K562 (cell line): Measurements from ENCODE around the gene NVL. TPM values are rescaled to one million over a fixed set of nuclear protein-coding genes. Genes with fewer than 3 reads are reported as not detected.

Source experiments
- BCLAF1 ChIP-seq, 2 experiments: fragments of 450-650 bp in 1 of 2; IDR thresholded peaks; 2 replicates each; pipeline ENCODE4 v1.6.1; 2011 to 2017; ENCODE audit warnings: low read depth in 2 of 2, antibody characterized with exemption in 1 of 2, borderline replicate concordance in 1 of 2, low read length in 1 of 2, mild to moderate bottlenecking in 1 of 2, mixed read lengths in 1 of 2; ENCODE audit not compliant: control insufficient read depth in 1 of 2
- BRD9 ChIP-seq: fragments of 450-650 bp; IDR thresholded peaks from 2 replicates; pipeline ENCODE4 v1.6.1; 2018; ENCODE audit warnings: low read depth; ENCODE audit not compliant: partially characterized antibody
- CC2D1A ChIP-seq: fragments of 450-650 bp; IDR thresholded peaks from 2 replicates; pipeline ENCODE4 v1.6.1; 2017; ENCODE audit warnings: mild to moderate bottlenecking
- HNRNPL ChIP-seq: fragments of 200-400 bp; formaldehyde crosslinking; IDR thresholded peaks from 2 replicates; pipeline ENCODE4 v1.6.1; 2017; ENCODE audit warnings: low read depth, mild to moderate bottlenecking, low read length
- MAFG ChIP-seq: fragments of 450-650 bp; conservative IDR thresholded peaks from 2 replicates; pipeline ENCODE4 v1.6.1; 2016; ENCODE audit warnings: missing genetic modification characterization, missing compliant biosample characterization
- MED1 ChIP-seq: sonication (generic); formaldehyde crosslinking; IDR thresholded peaks from 2 replicates; pipeline ENCODE4 v1.8.1; 2023; ENCODE audit warnings: missing genetic modification reagents, borderline replicate concordance
- NFE2 ChIP-seq: IDR thresholded peaks from 2 replicates; pipeline ENCODE4 v1.6.1; 2014; ENCODE audit warnings: antibody characterized with exemption, low read depth
- NFIC ChIP-seq: fragments of 450-650 bp; IDR thresholded peaks from 2 replicates; pipeline ENCODE4 v1.6.1; 2017; ENCODE audit warnings: mild to moderate bottlenecking, inconsistent platforms
- PML ChIP-seq: IDR thresholded peaks from 2 replicates; pipeline ENCODE4 v1.6.1; 2012; ENCODE audit warnings: low read length, inconsistent platforms
- SIRT6 ChIP-seq: IDR thresholded peaks from one replicate; pipeline ENCODE4 v1.6.1; 2012; ENCODE audit warnings: low read depth, mild to moderate bottlenecking, control low read depth, inconsistent platforms, low read length, moderate library complexity
- TEAD1 ChIP-seq, 2 experiments: fragments of 450-650 bp in 1 of 2; sonication (generic) in 1 of 2; formaldehyde crosslinking; IDR thresholded peaks; 2 replicates each; pipeline versions ENCODE4 v1.4.0 to v1.8.0; 2020 to 2022; ENCODE audit warnings: mild to moderate bottlenecking in 2 of 2, missing genetic modification reagents in 1 of 2
- TEAD4 ChIP-seq, 2 experiments: sonication (generic) in 1 of 2; formaldehyde crosslinking in 1 of 2; IDR thresholded peaks; 2 replicates each; pipeline versions ENCODE4 v1.6.1 to v1.8.0; 2012 to 2022; ENCODE audit warnings: borderline replicate concordance in 1 of 2, inconsistent platforms in 1 of 2, low read length in 1 of 2, mild to moderate bottlenecking in 1 of 2, missing genetic modification reagents in 1 of 2
- ZBTB11 ChIP-seq, 3 experiments: fragments of 200-800 bp in 1 of 3; fragments of 250-450 bp in 1 of 3; fragments of 450-650 bp in 1 of 3; sonication (Bioruptor Pico) in 1 of 3; sonication (Bioruptor generic) in 1 of 3; formaldehyde crosslinking in 1 of 3; IDR thresholded peaks; 2 replicates each; pipeline versions ENCODE4 v1.6.1 to v1.8.0; 2016 to 2022; ENCODE audit warnings: mild to moderate bottlenecking in 2 of 3, missing genetic modification characterization in 2 of 3, missing compliant biosample characterization in 1 of 3, moderate library complexity in 1 of 3
- ZBTB9 ChIP-seq: fragments of 450-650 bp; formaldehyde crosslinking; IDR thresholded peaks from 2 replicates; pipeline ENCODE4 v1.4.0; 2020; ENCODE audit warnings: mild to moderate bottlenecking, moderate library complexity
- ZC3H4 ChIP-seq: sonication (generic); formaldehyde crosslinking; IDR thresholded peaks from 2 replicates; pipeline ENCODE4 v1.9.0; 2021; ENCODE audit warnings: missing genetic modification reagents, borderline replicate concordance
- polyA plus RNA-seq, 8 experiments: library from polyadenylated mRNA; depleted of rRNA in 4 of 8; stranded (reverse) in 5 of 8; unstranded in 3 of 8; fragments of >200 nt; fragmentation: Nextera tagmentation in 2 of 8; fragmentation: Illumina TruSeq in 1 of 8; extraction: Ambion mirVana in 2 of 8; extraction: Trizol in 1 of 8; gene quantifications; 2 replicates each; pipeline versions ENCODE4 v1.2.1 to v1.2.3, GENCODE V29; 2011 to 2014; ENCODE audit warnings: inconsistent platforms in 1 of 8, missing spikeins in 1 of 8
- total RNA-seq, 7 experiments: library from RNA; depleted of rRNA in 6 of 7; stranded (reverse); fragments of >200 nt in 6 of 7; fragmentation: Illumina TruSeq in 2 of 7; extraction: Trizol in 2 of 7; gene quantifications; 2 replicates each; pipeline versions ENCODE4 v1.2.1 to v1.2.3, GENCODE V29; 2011 to 2021; ENCODE audit warnings: low replicate concordance in 1 of 7
- TF ChIP-seq, protein P1 (sequence below): sonication (generic); formaldehyde crosslinking; IDR thresholded peaks from 2 replicates; pipeline ENCODE4 v1.8.0; 2022; ENCODE audit warnings: missing genetic modification reagents, mild to moderate bottlenecking, moderate library complexity, borderline replicate concordance

NVL gene
- total and polyA plus RNA-seq, 9 of the 15 experiments (the other 6 are each of a cell fraction or from before 2014, with no cell fraction given) = 32.5 to 86.6 (median 62.9) TPM

- TF ChIP-seq ZBTB9 (CRISPR knock-in tag) (0 out of 2 replicates have a peak, but pooled peaks have one; percentile 44), ZC3H4 (CRISPR knock-in tag) (peak; percentile 72; the same call in 1 of the 2 replicates), MAFG (tag) (no peak), SIRT6 (no peak), ZBTB11 (CRISPR knock-in tag; IDR thresholded peaks at IDR 0.05) (peak in 1 of 3 experiments; percentile 72; a peak in 2 of 6 replicates), HNRNPL (peak; percentile 67; the same call in 1 of the 2 replicates), BCLAF1 (IDR thresholded peaks at IDR 0.05; ENCODE audit: borderline replicate concordance in 1 of 2, control insufficient read depth in 1 of 2, low read depth in 2 of 2, low read length in 1 of 2) (no peak), NFIC (peak; percentile 41), MED1 (peak; percentile 39; the same call in 1 of the 2 replicates), NFE2 (0 out of 2 replicates have a peak, but pooled peaks have one; percentile 2), TEAD4 (IDR thresholded peaks at IDR 0.05; ENCODE audit: low read length) (peak; percentile 43; the same call in 1 of the 2 replicates), TEAD4 (CRISPR knock-in tag; IDR thresholded peaks at IDR 0.05; ENCODE audit: borderline replicate concordance) (no peak; the same call in 1 of the 2 replicates), PML (peak; percentile 70), TEAD1 (CRISPR knock-in tag; IDR thresholded peaks at IDR 0.05) (peak in 1 of 2 experiments; percentile 15; a peak in 1 of 4 replicates), BRD9 (no peak), CC2D1A (no peak)
- TF ChIP-seq, protein P1, sequence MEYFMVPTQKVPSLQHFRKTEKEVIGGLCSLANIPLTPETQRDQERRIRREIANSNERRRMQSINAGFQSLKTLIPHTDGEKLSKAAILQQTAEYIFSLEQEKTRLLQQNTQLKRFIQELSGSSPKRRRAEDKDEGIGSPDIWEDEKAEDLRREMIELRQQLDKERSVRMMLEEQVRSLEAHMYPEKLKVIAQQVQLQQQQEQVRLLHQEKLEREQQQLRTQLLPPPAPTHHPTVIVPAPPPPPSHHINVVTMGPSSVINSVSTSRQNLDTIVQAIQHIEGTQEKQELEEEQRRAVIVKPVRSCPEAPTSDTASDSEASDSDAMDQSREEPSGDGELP (CRISPR knock-in tag) = peak; percentile 75; the same call in 1 of the 2 replicates
Observed at GRCh38 chr1:224356685-224357625, 27.0 kb upstream of the NVL start, which contains the start of gene CNIH4 (continued).
